ENCODE measurements around the gene BLM.

- TF ChIP-seq CTCF (IDR thresholded peaks at IDR 0.05 in 4 of 5, conservative IDR thresholded peaks at IDR 0.05 in 1 of 5), result no peak
- no peak for TF ChIP-seq POLR2A (IDR thresholded peaks at IDR 0.05)
Observed at GRCh38 chr15:90730290-90730689, 13.1 kb downstream of the BLM start.
